Endothelial cell of umbilical vein (primary cell): ENCODE measurements around the gene ADAM29. TPM values are rescaled to one million over a fixed set of nuclear protein-coding genes. Genes with fewer than 3 reads are reported as not detected.

Experiments
- BruUV-seq: library from RNA; stranded (reverse); fragments of 400-500 nt; replicated peaks from 2 replicates; lab custom pipeline; 2021; lab: Mats Ljungman, UMichigan
- CTCF ChIA-PET: fragments of 300-600, 350-600 bp; sonication (Branson Sonifier 250); formaldehyde crosslinking; loops from one replicate; lab custom pipeline; 2021; ENCODE audit warnings: antibody characterized with exemption, inconsistent platforms; lab: Charles Lee
- POLR2A ChIA-PET: fragments of 300-600, 350-600 bp; sonication (Branson Sonifier 250); formaldehyde crosslinking; loops from one replicate; lab custom pipeline; 2021; ENCODE audit warnings: antibody characterized with exemption, inconsistent platforms; lab: Charles Lee
- DNase-seq: peaks from one replicate; pipeline ENCODE4 v3.0.0-alpha.2; 2011; ENCODE audit warnings: low read depth, low spot score
- FAIRE-seq: peaks from 2 replicates; lab custom pipeline; 2011; peaks lifted over from hg19 to GRCh38; lab: Jason Lieb, UNC
- H2AFZ ChIP-seq: 2 replicates; pipeline ENCODE4 v1.6.0; 2012; ENCODE audit warnings: low read depth, low read length, control low read depth, inconsistent platforms
- H3K27ac ChIP-seq: 2 replicates; pipeline ENCODE4 v1.5.1; 2011; ENCODE audit warnings: low read depth, mild to moderate bottlenecking, control low read depth, low read length, moderate library complexity; ENCODE audit not compliant: insufficient read depth
- H3K27me3 ChIP-seq, 2 experiments: 2 replicates each; pipeline versions ENCODE4 v1.6.0 to v1.6.1; 2011; ENCODE audit warnings: low read length in 2 of 2, mixed read lengths in 1 of 2; ENCODE audit not compliant: control insufficient read depth in 2 of 2, insufficient read depth in 2 of 2
- H3K36me3 ChIP-seq, 2 experiments: 2 replicates in 1 of 2; 3 replicates in 1 of 2; pipeline ENCODE4 v1.5.1; 2011; ENCODE audit warnings: low read length in 2 of 2, mild to moderate bottlenecking in 1 of 2, moderate library complexity in 1 of 2; ENCODE audit not compliant: control insufficient read depth in 2 of 2, insufficient read depth in 2 of 2; ENCODE audit errors: extremely low read depth in 1 of 2
- H3K4me1 ChIP-seq: 3 replicates; pipeline ENCODE4 v1.5.1; 2011; ENCODE audit warnings: mild to moderate bottlenecking, low read length; ENCODE audit not compliant: control insufficient read depth, insufficient read depth; ENCODE audit errors: extremely low read depth
- H3K4me2 ChIP-seq: 2 replicates; pipeline ENCODE4 v1.6.1; 2011; ENCODE audit warnings: low read length, control low read depth, mixed read lengths; ENCODE audit not compliant: insufficient read depth
- H3K4me3 ChIP-seq, 3 experiments: fragments of 200-600 bp in 1 of 3; sonication (generic), shearing (Covaris generic) in 1 of 3; replicated peaks in 1 of 3; 2 replicates each; pipeline ENCODE4 v1.5.1; 2011 to 2016; ENCODE audit warnings: control low read depth in 3 of 3, low read length in 3 of 3, mild to moderate bottlenecking in 2 of 3, inconsistent platforms in 1 of 3, low read depth in 1 of 3, moderate library complexity in 1 of 3; ENCODE audit not compliant: insufficient read depth in 1 of 3
- H3K79me2 ChIP-seq: 2 replicates; pipeline ENCODE4 v1.6.0; 2012; ENCODE audit warnings: low read length, inconsistent platforms; ENCODE audit not compliant: control insufficient read depth, insufficient read depth
- H3K9ac ChIP-seq: replicated peaks from 2 replicates; pipeline ENCODE3; 2011; ENCODE audit warnings: low read length, control low read depth; ENCODE audit not compliant: insufficient read depth; ENCODE audit errors: extremely low read depth
- H3K9me1 ChIP-seq: replicated peaks from 3 replicates; pipeline ENCODE4 v1.6.0; 2011; ENCODE audit warnings: mild to moderate bottlenecking, low read length; ENCODE audit not compliant: control insufficient read depth, insufficient read depth; ENCODE audit errors: extremely low read depth
- H3K9me3 ChIP-seq: replicated peaks from 2 replicates; pipeline ENCODE4 v1.5.1; 2012; ENCODE audit warnings: low read length, inconsistent platforms; ENCODE audit not compliant: control insufficient read depth, insufficient read depth
- H4K20me1 ChIP-seq: replicated peaks from 2 replicates; pipeline ENCODE3; 2011; ENCODE audit warnings: mild to moderate bottlenecking, low read length; ENCODE audit not compliant: control insufficient read depth, insufficient read depth; ENCODE audit errors: extremely low read depth
- CTCF ChIP-seq, 2 donors: IDR thresholded peaks; 1 replicate in 1 of 2; 2 replicates in 1 of 2; pipeline ENCODE4 v1.5.1; 2011; ENCODE audit warnings: low read length in 2 of 2, mild to moderate bottlenecking in 2 of 2, moderate library complexity in 2 of 2, control low read depth in 1 of 2, inconsistent platforms in 1 of 2, low read depth in 1 of 2; ENCODE audit not compliant: insufficient read depth in 1 of 2; ENCODE audit errors: extremely low read depth in 1 of 2
- EZH2 ChIP-seq: IDR thresholded peaks from 2 replicates; pipeline ENCODE4 v1.6.1; 2012; ENCODE audit warnings: borderline replicate concordance, low read depth, mild to moderate bottlenecking, moderate library complexity, low read length, inconsistent platforms; ENCODE audit not compliant: severe bottlenecking
- FOS ChIP-seq: IDR thresholded peaks from 2 replicates; pipeline ENCODE4 v1.6.1; 2011; ENCODE audit warnings: mild to moderate bottlenecking, low read length, moderate library complexity, borderline replicate concordance; ENCODE audit not compliant: insufficient read depth
- GATA2 ChIP-seq: IDR thresholded peaks from 2 replicates; pipeline ENCODE4 v1.7.0; 2011; ENCODE audit warnings: low read depth, mild to moderate bottlenecking, moderate library complexity, mixed read lengths, low read length; ENCODE audit not compliant: insufficient read length, insufficient read depth
- JUN ChIP-seq: IDR thresholded peaks from 2 replicates; pipeline ENCODE4 v1.6.1; 2011; ENCODE audit warnings: borderline replicate concordance, low read depth; ENCODE audit not compliant: insufficient read length, insufficient read depth
- MAX ChIP-seq: IDR thresholded peaks from 2 replicates; pipeline ENCODE4 v1.6.1; 2011; ENCODE audit not compliant: insufficient read depth, insufficient read length
- MYC ChIP-seq: IDR thresholded peaks from one replicate; pipeline ENCODE4 v1.6.1; 2011; ENCODE audit warnings: mild to moderate bottlenecking, low read depth, low read length
- POLR2A ChIP-seq: IDR thresholded peaks from 2 replicates; pipeline ENCODE4 v1.6.1; 2012; ENCODE audit warnings: low read depth, mild to moderate bottlenecking, control low read depth, low read length
- POLR2AphosphoS5 ChIP-seq: IDR thresholded peaks from 2 replicates; pipeline ENCODE4 v1.6.1; 2012; ENCODE audit warnings: low read depth, mild to moderate bottlenecking, control low read depth, low read length, moderate library complexity; ENCODE audit not compliant: insufficient read depth
- dilution Hi-C: fragments of 300-500 bp; cut with MboI; formaldehyde crosslinking; loops from one replicate; pipeline ENCODE4 v1.15.0; 2019; ENCODE audit warnings: low sequenced_read_pairs; ENCODE audit not compliant: extremely low pct_ligation_motif_present
- intact Hi-C: fragments of 100-400 bp; cut with micrococcal nuclease; formaldehyde crosslinking; loops from one replicate; pipeline ENCODE4 v1.10.0; 2022
- polyA plus RNA-seq, 4 experiments: library from polyadenylated mRNA; depleted of rRNA in 3 of 4; stranded (reverse) in 3 of 4; unstranded in 1 of 4; fragments of >200 nt; gene quantifications; 2 replicates each; pipeline versions ENCODE4 v1.2.1 to v1.2.3, GENCODE V29; 2011 to 2012; ENCODE audit warnings: missing spikeins in 1 of 4
- total RNA-seq: library from RNA; stranded (reverse); gene quantifications from 2 replicates; pipeline ENCODE4 v1.2.3, GENCODE V29; 2021

Gene ADAM29
- total and polyA plus RNA-seq, 2 donors (not counting 3 experiments of a cell fraction or from before 2014, with no cell fraction given) = not detected

- BruUV-seq = no TSS peak
- Histone ChIP-seq H3K9ac (no peak overlapping the region), H2AFZ (no peak overlapping the region), H3K36me3 (no peaks in the 10 kb centered on the region), H3K4me2 (no peak overlapping the region), H3K4me3 (no peak overlapping the region), H3K27me3 (no peaks in the 10 kb centered on the region), H3K9me1 (no peaks in the 10 kb centered on the region), H3K27ac (no peak overlapping the region), H4K20me1 (no peaks in the 10 kb centered on the region), H3K9me3 (no peaks in the 10 kb centered on the region), H3K4me1 (no peaks in the 10 kb centered on the region), H3K79me2 (no peaks in the 10 kb centered on the region)
- TF ChIP-seq MYC = no peak
- TF ChIP-seq FOS = no peak
- TF ChIP-seq MAX = no peak
- no peak for TF ChIP-seq GATA2
- no peak for TF ChIP-seq EZH2
- TF ChIP-seq JUN = no peak
- TF ChIP-seq CTCF (IDR thresholded peaks at IDR 0.05; ENCODE audit: extremely low read depth in 1 of 2, insufficient read depth in 1 of 2, low read depth in 1 of 2, low read length in 2 of 2) = no peak
- no peak for TF ChIP-seq POLR2AphosphoS5
- no peak for TF ChIP-seq POLR2A
- no peak for DNase-seq
- ChIA-PET CTCF (no interaction called here), POLR2A (no interaction called here)
- FAIRE-seq = no peak
- dilution Hi-C loops (no loop called here), intact Hi-C loops (no loop called here)
These were observed 38.2 kb upstream of the ADAM29 start for GRCh38 chr4:174880001-174880400.
